ENCODE data around the gene EPHA8. TPM values are rescaled to one million over a fixed set of nuclear protein-coding genes. Genes with fewer than 3 reads are reported as not detected.

EPHA8 gene
- total RNA-seq, 1 experiment from 2014 or later = not detected

- Histone ChIP-seq H3K9me3 (ENCODE audit: low read length) (no peaks in the 10 kb centered on the region), H3K27ac (ENCODE audit: low read length) (no peak overlapping the region), H3K27me3 (ENCODE audit: low read length) (no peaks in the 10 kb centered on the region), H3K79me2 (ENCODE audit: low read length) (no peaks in the 10 kb centered on the region), H3K9me2 (replicated peaks; ENCODE audit: insufficient read depth, low read length) (no peaks in the 10 kb centered on the region), H3K4me1 (ENCODE audit: low read length) (no peaks in the 10 kb centered on the region), H2AFZ (ENCODE audit: low read length) (no peak overlapping the region), H3K9ac (ENCODE audit: low read length) (no peak overlapping the region), H4K20me1 (ENCODE audit: insufficient read depth, low read depth, low read length) (peaks cover 6% of the 10 kb centered on the region; the same call in 1 of the 2 replicates), H3K36me3 (ENCODE audit: insufficient read depth, low read length) (no peaks in the 10 kb centered on the region), H3K4me2 (ENCODE audit: low read depth, low read length, poor library complexity, severe bottlenecking) (no peak overlapping the region), H3K4me3 (ENCODE audit: low read length) (no peak overlapping the region)
- no peak for DNase-seq
These were observed 82.6 kb downstream of the EPHA8 start for GRCh38 chr1:22645931-22646330.

DNA sequence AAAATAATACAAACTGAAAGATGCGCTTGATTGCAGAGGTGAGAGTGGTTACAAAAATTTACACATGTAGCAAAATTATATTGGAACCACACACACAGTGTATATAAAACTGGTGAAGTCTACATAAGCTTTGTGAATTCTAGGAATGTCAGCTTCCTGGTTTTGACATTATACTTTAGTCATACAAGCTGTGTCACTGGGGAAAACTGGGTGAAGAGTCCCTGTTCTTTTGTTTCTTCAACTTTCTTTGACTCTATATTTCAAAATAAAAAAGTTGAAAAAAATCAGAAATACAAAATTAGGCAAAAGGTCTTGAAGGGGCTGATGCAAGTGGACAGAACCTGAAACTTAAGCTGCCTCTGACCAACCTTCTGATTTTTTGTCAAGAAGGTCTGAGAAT, 83.1 kb downstream of the EPHA8 start:
- Histone ChIP-seq H3K9ac (ENCODE audit: low read length) (no peak overlapping the region), H3K9me3 (ENCODE audit: low read length) (no peaks in the 10 kb centered on the region), H4K20me1 (ENCODE audit: insufficient read depth, low read depth, low read length) (0 out of 2 replicates have a peak, but pooled peaks cover 6% of the 10 kb centered on the region), H3K79me2 (ENCODE audit: low read length) (no peaks in the 10 kb centered on the region), H3K27me3 (ENCODE audit: low read length) (no peaks in the 10 kb centered on the region), H2AFZ (ENCODE audit: low read length) (no peak overlapping the region), H3K4me2 (ENCODE audit: low read depth, low read length, poor library complexity, severe bottlenecking) (no peak overlapping the region), H3K4me3 (ENCODE audit: low read length) (no peak overlapping the region), H3K9me2 (replicated peaks; ENCODE audit: insufficient read depth, low read length) (no peaks in the 10 kb centered on the region), H3K27ac (ENCODE audit: low read length) (no peak overlapping the region), H3K36me3 (ENCODE audit: insufficient read depth, low read length) (no peaks in the 10 kb centered on the region), H3K4me1 (ENCODE audit: low read length) (no peaks in the 10 kb centered on the region)
- DNase-seq = no peak

DNA sequence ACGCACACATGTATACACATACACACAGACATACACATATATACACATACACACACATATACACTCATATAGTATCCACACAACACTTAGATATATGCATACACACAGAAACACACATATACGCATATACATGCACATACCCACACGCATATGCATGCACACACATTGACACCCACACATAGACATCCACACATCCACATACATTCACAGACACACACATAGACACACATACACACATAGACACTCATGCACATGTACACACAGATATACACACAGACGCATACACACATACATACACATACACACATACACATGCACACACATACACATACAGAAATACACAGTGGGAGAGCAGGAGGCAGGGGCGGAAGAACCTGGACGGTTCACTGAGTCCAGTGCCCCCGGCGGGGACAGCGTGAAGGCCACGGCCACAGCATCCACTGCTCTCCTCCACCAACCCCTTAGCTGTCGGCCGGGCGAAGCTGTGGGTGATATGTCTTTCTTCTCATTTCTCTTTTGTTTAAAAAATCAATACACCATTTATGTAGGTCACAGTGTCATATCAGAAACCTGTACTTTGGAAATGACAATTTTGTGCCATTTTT, 86.9 kb downstream of the EPHA8 start:
- Histone ChIP-seq H3K4me1 (ENCODE audit: low read length) (no peaks in the 10 kb centered on the region), H3K27me3 (ENCODE audit: low read length) (no peaks in the 10 kb centered on the region), H3K9me2 (replicated peaks; ENCODE audit: insufficient read depth, low read length) (no peaks in the 10 kb centered on the region), H3K4me2 (ENCODE audit: low read depth, low read length, poor library complexity, severe bottlenecking) (no peak overlapping the region), H3K4me3 (ENCODE audit: low read length) (no peak overlapping the region), H4K20me1 (ENCODE audit: insufficient read depth, low read depth, low read length) (0 out of 2 replicates have a peak, but pooled peaks cover 2% of the 10 kb centered on the region), H2AFZ (ENCODE audit: low read length) (no peak overlapping the region), H3K79me2 (ENCODE audit: low read length) (no peaks in the 10 kb centered on the region), H3K36me3 (ENCODE audit: insufficient read depth, low read length) (no peaks in the 10 kb centered on the region), H3K27ac (ENCODE audit: low read length) (no peak overlapping the region), H3K9ac (ENCODE audit: low read length) (no peak overlapping the region), H3K9me3 (ENCODE audit: low read length) (no peaks in the 10 kb centered on the region)
- no peak for DNase-seq

DNA sequence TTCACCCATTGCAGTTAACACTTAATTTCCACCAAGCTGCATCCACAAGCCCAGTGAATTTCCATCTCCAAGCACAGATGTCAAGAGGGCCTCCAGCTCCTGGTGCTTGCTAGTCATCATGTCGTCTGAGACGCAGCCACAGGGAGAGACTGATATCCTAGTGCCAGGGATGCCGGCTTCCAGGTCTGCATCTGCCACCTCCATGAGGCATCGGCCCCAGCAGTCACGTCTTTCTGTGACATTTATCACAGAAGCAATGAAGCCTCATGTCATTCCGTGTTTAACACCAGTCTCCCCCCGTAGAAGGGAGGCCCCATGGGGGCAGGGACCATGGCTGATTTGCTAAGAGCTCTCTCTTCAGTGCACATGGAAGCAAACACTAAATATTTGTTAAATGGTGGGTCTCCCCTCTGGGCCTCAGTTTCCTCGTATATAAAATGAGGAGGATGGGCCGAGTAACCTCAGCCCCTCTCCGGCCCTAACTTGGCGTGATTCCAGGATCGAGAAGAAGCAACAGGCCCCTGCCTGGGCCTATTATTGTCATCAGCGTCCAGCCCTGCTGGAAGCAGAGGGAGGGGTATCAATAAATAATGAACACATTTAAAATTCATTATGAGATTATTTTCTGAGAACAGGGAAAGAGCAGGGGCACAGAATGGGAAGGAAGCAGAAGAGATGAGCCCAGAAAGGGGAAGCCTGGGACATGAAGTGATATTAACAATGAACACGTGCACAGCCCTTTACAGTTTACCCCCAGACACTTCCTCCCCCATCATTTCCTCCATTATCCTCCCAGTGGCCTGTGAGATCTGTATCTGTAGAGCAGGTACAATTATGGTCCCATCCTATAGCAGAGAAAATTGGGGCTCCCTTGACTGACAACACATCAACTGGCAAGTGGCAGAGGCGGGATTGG, 88.9 kb downstream of the EPHA8 start:
- DNase-seq = no peak
- Histone ChIP-seq H2AFZ (ENCODE audit: low read length) (no peak overlapping the region), H4K20me1 (ENCODE audit: insufficient read depth, low read depth, low read length) (no peaks in the 10 kb centered on the region), H3K79me2 (ENCODE audit: low read length) (no peaks in the 10 kb centered on the region), H3K4me3 (ENCODE audit: low read length) (no peak overlapping the region), H3K9ac (ENCODE audit: low read length) (no peak overlapping the region), H3K9me2 (replicated peaks; ENCODE audit: insufficient read depth, low read length) (no peaks in the 10 kb centered on the region), H3K4me2 (ENCODE audit: low read depth, low read length, poor library complexity, severe bottlenecking) (no peak overlapping the region), H3K27me3 (ENCODE audit: low read length) (no peaks in the 10 kb centered on the region), H3K9me3 (ENCODE audit: low read length) (no peaks in the 10 kb centered on the region), H3K4me1 (ENCODE audit: low read length) (no peaks in the 10 kb centered on the region), H3K36me3 (ENCODE audit: insufficient read depth, low read length) (no peaks in the 10 kb centered on the region), H3K27ac (ENCODE audit: low read length) (no peak overlapping the region)

GRCh38 chr1:22652881-22653316, 89.6 kb downstream of the EPHA8 start, which contains the start of gene C1QB:
C1QB (plus strand) TSS chr1:22653236; CDS start chr1:22659463, 6,227 bp downstream.
- Histone ChIP-seq H3K4me3 (ENCODE audit: low read length) (no peak within 1 kb of the TSS), H3K9me3 (ENCODE audit: low read length) (no peaks in the 10 kb centered on the region), H2AFZ (ENCODE audit: low read length) (no peak within 1 kb of the TSS), H3K4me1 (ENCODE audit: low read length) (no peaks in the 10 kb centered on the region), H3K9ac (ENCODE audit: low read length) (no peak within 1 kb of the TSS), H3K9me2 (replicated peaks; ENCODE audit: insufficient read depth, low read length) (no peaks in the 10 kb centered on the region), H3K79me2 (ENCODE audit: low read length) (no peaks in the 10 kb centered on the region), H3K27ac (ENCODE audit: low read length) (no peak within 1 kb of the TSS), H4K20me1 (ENCODE audit: insufficient read depth, low read depth, low read length) (no peaks in the 10 kb centered on the region), H3K36me3 (ENCODE audit: insufficient read depth, low read length) (no peaks in the 10 kb centered on the region), H3K27me3 (ENCODE audit: low read length) (no peaks in the 10 kb centered on the region), H3K4me2 (ENCODE audit: low read depth, low read length, poor library complexity, severe bottlenecking) (no peak within 1 kb of the TSS)
- DNase-seq = no peak

Small RNA genes lying within 50 kb of the gene (small RNA-seq; reads per million reads assigned to genes)
- not detected for gene MIR6127

Other genes starting within 250 kb of the EPHA8 start
- 11.1 and 15.3 TPM in 2 replicates for gene ZBTB40, start 111.6 kb upstream of the EPHA8 start, total RNA-seq (2014; rRNA removed; shearing (Covaris generic); ENCODE audit: low replicate concordance)
- gene C1QA, start 73.1 kb downstream of the EPHA8 start, total RNA-seq (2014; rRNA removed; shearing (Covaris generic); ENCODE audit: low replicate concordance) = not detected in 2 replicates
- not detected in 2 replicates for gene C1QC, start 80.1 kb downstream of the EPHA8 start, total RNA-seq (2014; rRNA removed; shearing (Covaris generic); ENCODE audit: low replicate concordance)
- gene C1QB, start 89.7 kb downstream of the EPHA8 start, total RNA-seq (2014; rRNA removed; shearing (Covaris generic); ENCODE audit: low replicate concordance) = not detected in 2 replicates
- 0.45 and 2.5 TPM in 2 replicates for gene EPHB2, start 147.3 kb downstream of the EPHA8 start, total RNA-seq (2014; rRNA removed; shearing (Covaris generic); ENCODE audit: low replicate concordance)